GM19467 (cell line): ENCODE data around the gene C1QTNF12.
"Not testable (repeated sequence)": the region's sequence is repeated elsewhere in the genome, so short reads cannot be mapped to it uniquely, and the experiment has no call there.

Experiments
- ATAC-seq: cut with Tn5 transposase; IDR thresholded peaks from one replicate; pipeline ENCODE4 v1.9.1; 2021; ENCODE audit warnings: mild to moderate bottlenecking, moderate library complexity; ENCODE audit not compliant: unreplicated experiment

Gene C1QTNF12

DNA sequence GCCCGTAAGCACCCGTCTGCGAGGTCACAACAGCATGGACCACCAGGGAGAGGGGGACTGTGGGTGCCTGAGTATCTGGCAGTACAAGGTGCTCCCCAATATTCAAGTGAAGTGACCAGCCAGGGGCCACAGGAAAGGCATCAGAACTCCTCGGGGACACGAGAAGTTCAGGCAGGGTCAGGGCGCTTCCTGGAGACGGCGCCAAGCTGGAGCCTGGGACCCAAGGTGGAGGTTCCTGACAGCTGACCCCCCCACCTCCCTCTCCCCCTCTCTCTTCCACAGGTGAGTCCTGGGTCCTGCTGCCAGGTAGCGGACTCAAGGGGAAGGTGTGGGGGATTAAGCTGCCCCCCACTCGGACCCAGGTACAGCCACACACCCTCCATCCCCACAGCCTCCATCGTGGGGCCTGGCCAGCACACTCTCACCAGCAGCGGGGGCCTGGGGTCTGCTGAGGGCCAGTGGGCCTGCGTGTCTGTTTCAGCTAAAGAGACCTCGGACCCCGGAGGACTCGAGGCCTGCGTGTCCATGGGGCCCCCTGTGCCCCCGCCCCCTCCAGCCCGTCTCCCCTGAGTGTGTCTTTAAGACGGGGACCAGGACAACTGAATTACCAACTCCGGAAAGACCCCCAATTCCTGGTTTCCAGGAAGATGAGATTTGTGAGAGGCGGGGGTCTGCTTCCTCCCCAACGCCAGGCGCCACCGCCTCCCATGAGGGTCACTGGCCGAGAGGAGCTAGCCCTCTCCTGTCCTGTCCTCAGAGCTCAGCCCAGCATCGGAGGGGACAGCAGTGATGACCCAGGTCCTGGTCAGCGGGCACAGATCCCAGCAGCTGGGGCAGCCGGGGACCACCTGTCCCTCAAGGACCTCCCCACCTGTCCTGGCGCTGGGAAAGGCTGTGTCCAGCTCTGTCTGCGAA is 46.3 kb downstream of the C1QTNF12 start:
- no peak for ATAC-seq

DNA sequence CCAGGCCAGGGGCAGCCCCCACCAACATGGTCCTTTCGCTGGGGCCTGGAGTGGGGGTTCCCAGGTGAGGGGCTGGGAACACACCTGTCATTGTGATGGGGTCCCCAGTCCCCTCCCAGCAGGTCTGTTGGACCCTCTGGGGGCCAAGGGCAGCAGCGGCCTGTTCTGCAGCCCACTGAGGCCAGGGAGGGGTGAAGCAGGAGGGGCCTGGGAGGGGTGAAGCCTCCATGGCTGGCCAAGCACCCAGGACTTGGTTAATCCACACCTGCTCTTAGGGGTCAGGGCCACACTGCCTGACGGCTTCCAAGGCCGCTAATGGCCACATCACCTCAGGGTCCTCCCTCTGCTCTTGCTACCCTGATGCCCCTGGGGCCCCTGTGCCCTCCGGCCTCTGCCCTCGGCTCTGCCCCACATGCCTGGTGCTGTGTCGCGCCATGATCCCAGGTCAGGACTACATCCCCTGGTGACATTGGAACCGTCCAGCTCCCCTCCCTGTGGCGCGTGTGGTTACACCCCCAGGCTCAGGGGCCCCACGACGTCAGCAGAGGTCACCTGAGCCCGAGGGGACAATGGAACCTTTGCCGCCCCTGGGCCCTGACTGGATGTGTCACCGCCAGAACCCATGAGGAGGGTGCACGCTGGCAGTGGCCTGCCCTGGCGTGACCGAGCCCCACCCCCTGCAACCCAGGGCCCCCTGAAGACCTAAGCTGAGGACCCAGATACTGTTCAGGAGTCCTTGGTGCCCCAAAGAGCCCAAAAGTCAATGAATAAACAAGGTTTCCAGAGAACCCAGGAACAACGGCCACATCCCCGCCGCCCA is 47.2 kb downstream of the C1QTNF12 start:
- ATAC-seq = no peak

DNA sequence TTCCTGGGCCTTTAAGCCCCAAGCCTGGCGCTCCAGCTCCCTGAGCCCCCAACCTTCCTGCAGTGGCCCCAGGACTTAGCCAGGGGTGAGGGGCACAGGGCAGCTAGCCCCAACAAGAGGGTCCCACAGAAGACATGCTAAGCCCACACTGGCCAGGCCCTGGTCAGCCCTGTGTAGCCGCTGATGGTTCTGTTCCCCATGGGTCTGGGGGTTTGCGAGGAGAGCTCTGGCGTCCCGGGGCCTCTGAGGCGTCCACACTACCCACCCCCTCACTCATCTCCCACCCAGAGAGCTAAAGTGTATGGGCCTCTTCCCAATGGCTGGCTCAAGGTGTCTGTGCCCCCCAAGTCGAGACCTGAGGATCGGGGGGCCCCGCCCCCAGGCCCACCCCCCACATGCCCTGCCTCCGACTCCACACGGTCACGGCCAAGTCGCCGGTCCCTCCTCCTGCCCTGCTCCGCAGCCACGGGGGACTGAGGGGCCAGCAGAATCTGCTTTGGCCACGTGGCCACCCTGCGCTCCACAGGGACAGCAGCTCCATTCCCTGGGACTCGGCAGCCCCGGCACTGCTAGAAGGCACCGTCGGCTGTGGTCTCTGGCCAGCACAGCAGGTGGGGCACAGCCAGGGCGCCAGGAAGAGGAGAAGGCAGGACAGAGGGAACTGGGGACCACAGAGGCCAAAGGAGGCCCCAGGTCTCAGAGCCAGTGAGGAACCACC is 47.9 kb downstream of the C1QTNF12 start:
- no peak for ATAC-seq

DNA sequence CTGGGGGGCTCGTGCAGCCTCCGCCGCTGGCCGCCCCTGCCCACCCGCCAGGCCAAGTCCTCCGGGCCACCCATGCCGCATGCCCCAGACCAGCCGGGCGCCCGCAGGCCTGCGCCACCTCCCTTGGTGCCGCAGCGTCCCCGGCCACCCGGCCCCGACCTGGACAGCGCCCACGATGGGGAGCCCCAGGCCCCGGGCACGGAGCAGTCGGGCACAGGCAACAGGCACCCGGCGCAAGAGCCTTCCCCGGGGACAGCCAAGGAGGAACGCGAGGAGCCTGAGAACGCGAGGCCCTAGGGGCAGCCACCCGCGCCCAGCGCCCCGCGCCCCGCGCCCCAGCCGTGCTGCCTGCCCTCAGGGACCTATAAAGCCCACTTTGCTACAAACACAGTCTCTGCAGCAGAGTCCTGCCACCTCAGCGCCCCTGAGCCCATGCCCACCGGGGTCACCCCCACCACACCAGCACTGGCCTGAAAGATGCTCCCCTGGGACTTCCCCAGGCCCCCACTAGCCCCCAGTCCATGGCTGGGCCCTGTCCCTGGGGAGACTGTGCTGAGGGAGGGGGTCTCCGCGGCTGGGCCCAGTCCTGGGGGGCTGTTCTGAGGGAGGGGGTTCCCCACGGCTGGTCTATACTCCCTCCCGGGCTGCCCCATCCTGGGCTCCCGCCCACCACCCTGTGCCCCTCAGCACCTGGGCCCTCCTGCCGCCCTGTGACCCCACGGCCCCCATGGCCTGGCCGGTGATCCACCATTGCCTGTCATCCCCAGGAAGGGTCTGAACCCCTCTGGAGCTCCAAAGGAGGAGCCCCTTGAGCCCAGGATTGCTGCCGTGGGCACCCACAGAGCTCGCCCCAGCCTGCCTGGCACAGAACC is 48.7 kb downstream of the C1QTNF12 start:
- no peak for ATAC-seq

DNA sequence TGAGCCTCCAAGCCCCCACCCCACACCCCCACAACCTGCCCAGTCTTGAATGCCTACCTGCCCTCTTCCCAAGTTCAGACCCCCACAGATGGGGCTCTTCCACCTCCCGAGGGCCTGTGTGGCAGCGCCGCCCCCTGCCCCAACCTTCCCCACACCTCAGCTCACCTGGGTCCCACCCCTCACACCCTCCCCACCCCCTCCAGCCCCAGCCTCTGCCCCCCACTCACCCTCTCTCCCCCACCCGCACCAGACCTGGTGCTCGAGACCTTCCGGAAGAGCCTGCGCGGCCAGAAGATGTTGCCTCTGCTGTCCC is 49.4 kb downstream of the C1QTNF12 start:
- ATAC-seq = no peak

DNA sequence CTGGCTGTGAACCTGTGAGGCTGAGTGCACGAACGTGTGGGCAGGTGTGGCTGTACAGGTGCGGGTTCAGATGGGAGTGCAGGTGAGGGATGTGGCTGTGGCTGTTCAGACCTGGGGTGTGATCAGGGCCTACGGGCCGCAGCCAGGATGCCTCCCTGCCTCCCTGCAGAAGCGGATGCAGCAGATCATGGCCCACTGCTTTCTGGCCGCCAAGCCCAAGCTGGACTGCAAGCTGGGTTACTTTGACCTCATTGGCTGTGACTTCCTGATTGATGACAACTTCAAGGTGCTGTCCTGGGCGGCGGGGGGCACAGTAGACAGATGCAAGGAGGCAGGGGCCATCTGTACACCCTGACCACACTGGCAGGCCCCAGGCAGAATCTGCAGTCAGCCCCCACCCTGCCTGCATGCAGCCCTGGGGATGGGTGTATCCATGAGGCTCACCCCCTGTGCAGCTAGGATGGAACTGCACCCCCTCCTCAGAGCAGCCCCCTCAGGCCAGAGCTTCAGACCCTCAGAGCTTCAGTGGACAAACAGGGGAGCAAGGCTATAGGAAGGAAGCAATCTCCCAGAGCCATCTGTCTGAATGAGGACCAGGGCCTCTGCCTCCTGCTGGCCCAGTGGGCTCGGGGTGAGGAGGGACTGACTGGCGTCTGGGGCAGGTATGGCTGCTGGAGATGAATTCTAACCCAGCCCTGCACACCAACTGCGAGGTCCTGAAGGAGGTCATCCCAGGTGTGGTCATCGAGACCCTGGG is 49.9 kb downstream of the C1QTNF12 start:
- no peak for ATAC-seq

DNA sequence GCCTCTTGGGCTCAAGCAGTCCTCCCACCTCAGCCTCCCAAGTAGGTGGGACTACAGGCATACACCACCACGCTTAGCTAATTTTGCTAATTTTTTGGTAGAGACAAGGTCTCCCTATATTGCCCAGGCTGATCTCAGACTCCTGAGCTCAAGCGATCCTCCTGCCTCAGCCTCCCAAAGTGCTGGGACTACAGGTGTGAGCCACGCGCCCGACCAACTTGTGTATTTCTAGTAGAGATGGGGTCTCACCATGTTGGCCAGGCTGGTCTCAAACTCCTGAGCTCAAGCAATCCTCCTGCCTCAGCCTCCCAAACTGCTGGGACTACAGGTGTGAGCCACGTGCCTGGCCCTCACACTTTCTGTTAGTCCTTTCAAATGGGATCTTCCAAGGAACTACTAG is 50.8 kb downstream of the C1QTNF12 start:
- ATAC-seq = not testable (repeated sequence)

DNA sequence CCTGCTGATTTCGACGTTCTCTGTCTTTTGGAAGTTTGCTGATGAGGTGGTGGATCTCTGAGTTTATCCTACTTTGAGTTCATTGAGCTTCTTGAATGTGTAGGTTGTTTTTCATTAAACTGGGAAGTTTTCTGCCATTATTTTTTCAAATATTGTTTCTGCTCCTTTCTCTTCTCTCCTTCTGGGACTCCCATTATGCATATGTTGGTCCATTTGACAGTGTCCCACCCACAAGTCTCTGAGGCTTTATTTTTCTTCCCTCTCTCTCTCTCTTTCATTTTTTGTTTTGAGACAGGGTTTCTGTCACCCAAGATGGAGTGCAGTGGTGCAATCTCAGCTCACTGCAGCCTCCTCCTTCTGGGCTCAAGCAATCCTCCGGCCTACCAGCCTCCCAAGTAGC is 51.8 kb downstream of the C1QTNF12 start:
- ATAC-seq = no peak
